Embryonic facial prominence (tissue), 1 donor: ENCODE data around the gene COL18A1.

Experiments used
- DNase-seq: peaks from one replicate; pipeline ENCODE4 v3.0.0-alpha.2; 2016; ENCODE audit errors: extremely low spot score

Gene COL18A1

GRCh38 chr21:45479691-45480675 lies 75.0 kb downstream of the COL18A1 start:
- DNase-seq: no peak

GRCh38 chr21:45480701-45481500 lies 75.9 kb downstream of the COL18A1 start:
- DNase-seq: no peak

DNA sequence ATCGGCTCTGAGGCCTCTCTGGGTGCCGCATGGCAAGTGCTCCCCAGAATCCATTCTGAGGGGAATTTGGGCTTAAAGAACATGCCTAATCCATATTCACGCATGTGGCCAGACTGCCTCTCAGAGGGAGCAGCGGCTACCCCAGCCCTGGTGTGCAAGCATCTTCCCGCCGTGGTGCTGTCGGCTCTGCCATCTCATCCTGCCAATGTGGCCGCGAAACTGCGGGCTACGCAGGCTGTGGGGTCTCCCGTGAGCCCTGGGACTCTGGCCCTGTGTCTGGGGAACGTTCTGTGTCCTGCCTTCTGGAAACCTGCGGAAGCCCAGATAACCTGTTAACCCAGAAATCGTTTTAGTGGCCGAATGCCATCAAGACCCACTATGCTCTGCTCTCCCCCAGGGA lies 76.6 kb downstream of the COL18A1 start:
- no peak for DNase-seq

GRCh38 chr21:45481977-45482898 lies 77.3 kb downstream of the COL18A1 start:
- no peak for DNase-seq

DNA sequence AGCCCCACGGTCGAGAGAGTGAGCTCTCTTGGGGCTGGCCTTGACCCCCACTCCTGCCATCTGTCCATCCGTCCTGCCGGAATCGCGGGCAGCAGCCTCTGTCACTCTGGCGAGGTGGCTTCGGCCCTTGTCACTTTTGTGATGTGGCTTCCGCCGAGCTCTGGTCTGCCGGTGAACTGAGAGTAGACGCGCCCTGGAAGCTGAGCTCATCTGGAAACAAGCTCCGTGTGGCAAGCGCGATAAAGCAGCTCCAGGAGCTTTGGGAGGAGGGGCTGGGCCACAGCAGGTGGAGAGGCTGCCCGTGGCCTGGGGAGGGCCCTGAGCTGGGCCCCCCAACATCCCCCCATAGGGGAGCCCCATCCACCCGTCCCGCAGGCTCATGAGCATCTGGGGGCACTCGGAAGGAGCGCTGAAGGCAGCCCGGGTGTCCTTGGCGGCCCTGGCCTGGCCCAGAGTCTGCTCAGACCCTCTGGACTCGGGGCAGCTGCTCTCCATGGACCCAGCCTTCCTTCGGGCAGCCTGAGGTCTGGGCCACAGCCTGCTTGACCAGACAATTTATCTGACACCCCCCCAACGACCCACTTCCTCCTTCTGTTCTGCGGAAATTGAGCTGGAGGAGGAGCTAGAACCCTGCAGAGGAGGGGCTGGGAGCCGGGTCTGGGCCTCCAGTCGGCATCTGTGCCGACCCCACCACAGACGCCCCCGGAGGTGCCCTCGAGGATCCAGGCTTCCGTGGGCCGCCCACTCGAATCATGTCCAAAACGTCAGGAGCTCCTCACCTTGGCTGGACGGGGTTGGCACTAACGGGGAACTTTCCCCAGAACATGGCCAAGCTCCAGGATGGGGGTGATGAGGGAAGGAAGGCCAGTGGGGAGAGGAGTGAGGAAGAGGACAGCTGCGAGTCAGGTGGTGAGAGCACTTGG lies 78.2 kb downstream of the COL18A1 start:
- no peak for DNase-seq

DNA sequence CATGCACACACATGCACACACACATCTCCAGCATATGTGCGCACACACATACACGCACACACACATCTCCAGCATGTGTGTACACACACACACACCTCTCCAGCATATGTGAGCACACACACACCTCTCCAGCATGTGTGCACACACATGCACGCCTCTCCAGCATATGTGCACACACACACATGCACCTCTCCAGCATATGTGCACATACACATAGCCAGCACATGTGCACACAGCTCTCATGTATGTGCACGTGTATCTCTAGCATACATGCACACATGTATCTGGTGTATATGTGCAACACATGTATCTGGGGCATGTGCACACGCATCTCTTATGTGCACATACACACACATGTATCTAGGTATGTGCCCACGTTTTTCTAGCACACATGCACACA lies 79.4 kb downstream of the COL18A1 start:
- no peak for DNase-seq

- no peak for DNase-seq
Measured at GRCh38 chr21:45485686-45486442, 80.9 kb downstream of the COL18A1 start.

GRCh38 chr21:45486443-45487160 lies 81.6 kb downstream of the COL18A1 start:
- no peak for DNase-seq

- DNase-seq: no peak
Measured at GRCh38 chr21:45487161-45487806, 82.3 kb downstream of the COL18A1 start.

DNA sequence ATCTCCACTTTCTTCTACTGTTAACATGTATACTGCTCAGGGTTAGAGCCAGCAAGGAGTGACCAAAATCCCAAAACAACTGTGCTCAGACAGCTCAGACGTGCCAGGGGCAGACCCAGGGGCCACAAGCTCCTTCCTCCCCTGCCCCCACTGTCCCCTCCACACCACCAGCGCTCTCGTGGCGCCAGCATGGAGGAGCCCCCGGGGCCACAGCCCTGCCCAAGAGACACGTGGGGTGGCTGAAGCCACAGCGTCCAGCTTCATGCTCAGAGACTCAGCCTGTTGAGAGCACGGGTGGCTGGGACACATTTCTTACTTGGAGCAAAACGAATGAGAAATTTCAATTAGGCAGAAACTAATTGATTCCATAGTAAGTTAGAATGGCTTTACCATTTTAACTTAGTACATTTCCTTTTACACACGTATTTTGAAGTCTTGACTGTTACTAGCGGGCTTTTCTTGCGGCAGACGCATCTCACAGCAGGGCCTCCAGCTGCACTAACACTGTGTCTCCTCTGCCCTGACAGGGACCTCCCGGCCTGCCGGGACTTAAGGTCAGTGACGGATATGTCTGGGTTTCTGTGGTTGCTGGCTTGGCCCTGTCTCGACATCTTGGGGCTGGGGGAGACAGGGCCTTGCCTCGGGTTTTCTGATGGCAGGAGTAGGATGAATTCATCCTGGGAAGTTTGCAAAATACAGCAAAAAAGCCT lies 83.1 kb downstream of the COL18A1 start:
- DNase-seq: no peak

DNA sequence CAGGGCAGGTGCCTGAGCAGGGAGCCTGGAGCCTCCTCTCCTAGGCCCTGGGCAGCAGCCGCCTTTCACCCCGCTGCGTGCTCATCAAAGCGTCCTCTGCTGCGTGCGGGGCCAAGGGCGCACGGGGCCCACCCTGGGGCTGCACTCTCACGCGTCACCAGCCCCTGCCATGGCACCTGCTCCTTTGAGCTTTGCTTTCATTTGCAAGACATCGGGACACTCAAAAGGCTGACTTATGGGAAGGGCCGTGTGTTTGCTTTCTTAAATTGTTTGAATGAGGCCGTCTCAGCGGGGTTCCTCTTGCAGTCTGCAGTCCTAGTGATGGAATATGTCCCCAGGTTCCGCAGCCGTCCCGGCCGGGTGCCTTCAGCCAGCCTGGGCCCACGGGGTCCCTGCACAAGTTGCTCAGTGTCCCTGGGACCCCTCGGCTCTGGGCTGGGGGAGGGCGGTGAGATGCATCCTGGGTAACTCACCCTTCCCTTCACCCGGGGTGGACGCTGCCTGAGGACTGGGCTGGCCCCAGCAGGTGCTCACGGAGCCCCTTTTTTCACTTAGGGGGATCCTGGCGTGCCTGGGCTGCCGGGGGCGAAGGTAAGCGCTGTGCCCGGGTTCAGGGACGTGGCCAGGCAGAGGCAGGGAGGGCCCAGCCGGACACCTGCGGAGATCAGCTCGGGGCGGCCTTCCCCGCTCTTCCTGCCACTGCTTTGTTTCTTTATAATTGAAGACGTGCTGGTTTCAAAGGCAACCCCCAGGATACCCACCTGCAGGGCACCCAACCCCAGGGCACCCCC lies 84.2 kb downstream of the COL18A1 start:
- no peak for DNase-seq

DNA sequence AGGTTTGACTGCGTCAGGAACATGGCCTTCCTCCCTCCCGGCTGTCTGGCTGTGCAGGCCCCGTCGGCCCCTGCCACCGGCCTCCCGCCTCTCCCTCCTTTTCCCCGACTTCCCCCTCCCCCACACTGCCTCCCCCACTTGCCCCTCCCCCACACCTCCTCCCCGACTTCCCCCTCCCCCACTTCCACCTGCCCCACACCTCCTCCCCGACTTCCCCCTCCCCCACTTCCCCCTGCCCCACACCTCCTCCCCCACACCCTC lies 84.7 kb downstream of the COL18A1 start:
- DNase-seq: no peak

DNA sequence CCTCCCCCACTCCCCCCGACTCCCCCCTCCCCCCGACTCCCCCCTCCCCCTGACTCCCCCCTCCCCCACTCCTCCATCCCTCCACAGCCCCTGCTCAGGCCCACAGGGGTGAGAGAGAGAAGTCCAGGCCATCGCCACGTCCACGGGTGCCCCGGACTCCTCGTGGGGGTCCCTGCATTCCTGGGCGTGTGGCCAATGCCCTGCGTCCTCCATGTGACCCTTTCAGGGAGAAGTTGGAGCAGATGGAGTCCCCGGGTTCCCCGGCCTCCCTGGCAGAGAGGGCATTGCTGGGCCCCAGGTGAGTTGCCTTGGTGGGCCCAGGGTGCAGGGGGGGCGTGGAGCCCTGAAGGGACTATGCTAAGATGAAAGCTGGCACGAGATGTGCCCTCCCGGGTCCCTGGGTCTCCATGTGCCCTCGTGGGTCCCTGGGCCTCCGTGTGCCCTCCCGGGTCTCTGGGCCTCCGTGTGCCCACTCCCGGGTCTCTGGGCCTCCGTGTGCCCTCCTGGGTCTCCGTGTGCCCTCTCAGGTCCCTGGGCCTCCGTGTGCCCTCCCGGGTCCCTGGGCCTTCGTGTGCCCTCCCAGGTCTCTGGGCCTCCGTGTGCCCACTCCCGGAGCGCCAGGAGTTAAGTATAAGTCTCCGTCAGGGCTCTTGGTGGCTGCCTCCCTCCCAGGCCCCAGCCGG lies 85.2 kb downstream of the COL18A1 start:
- no peak for DNase-seq

DNA sequence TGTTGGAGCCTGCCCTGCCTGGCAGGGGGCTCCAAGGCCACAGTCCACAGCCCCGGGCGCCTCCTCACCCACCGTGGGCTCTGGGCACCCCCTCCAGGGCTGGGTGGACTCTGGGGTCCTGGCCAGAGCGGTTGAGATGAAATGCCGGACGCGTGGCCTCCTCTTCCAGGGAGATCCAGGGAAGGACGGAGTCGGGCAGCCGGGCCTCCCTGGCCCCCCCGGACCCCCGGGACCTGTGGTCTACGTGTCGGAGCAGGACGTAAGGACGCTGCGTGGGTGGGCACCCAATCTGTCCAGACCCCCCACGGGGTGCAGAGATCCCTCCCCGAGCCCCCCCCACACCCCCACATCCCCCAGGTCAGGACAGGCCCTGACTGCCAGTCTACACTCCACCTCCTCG lies 86.1 kb downstream of the COL18A1 start:
- DNase-seq: no peak

DNA sequence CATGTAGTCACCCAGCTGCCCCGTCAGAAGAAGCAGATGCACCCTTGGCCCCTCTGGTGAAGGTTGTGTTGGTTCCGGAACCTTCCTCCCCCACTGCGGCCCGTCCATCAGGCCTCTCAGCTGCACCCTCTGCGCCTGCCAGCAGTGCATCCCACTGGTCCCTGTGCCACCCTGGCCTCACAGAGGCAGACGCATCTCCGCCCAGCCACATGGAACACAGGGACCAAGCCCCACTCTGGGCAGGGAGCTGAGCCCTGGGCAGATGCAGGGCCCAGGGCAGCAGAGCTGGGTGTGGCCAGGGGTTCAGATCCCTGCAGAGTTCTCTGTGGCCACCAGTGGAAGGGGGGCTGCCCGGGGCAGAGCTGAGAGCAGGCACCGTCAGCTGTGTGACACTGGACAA lies 86.7 kb downstream of the COL18A1 start:
- no peak for DNase-seq

- no peak for DNase-seq
Measured at GRCh38 chr21:45492765-45493164, 87.8 kb downstream of the COL18A1 start.
